ENCODE data around the gene GNAO1. TPM values are rescaled to one million over a fixed set of nuclear protein-coding genes. Genes with fewer than 3 reads are reported as not detected.

Gene GNAO1
- total RNA-seq, 1 donor from 2014 or later: not detected

GRCh38 chr16:56354746-56355145, 163.5 kb downstream of the GNAO1 start:
- Histone ChIP-seq H3K36me3 (ENCODE audit: control insufficient read depth, insufficient read depth, low read length) (no peaks in the 10 kb centered on the region), H3K27me3 (ENCODE audit: control insufficient read depth, insufficient read depth, low read length) (peaks cover 4% of the 10 kb centered on the region), H3K4me3 (ENCODE audit: low read depth, low read length) (no peak overlapping the region)
- TF ChIP-seq CTCF (IDR thresholded peaks at IDR 0.05; ENCODE audit: insufficient read depth, low read length, severe bottlenecking): no peak
- DNase-seq (ENCODE audit: low read depth) (no peak), FAIRE-seq (no peak)

GRCh38 chr16:56355221-56355620, 163.9 kb downstream of the GNAO1 start:
- H3K4me3 ChIP-seq (ENCODE audit: low read depth, low read length): no peak overlapping the region
- DNase-seq (ENCODE audit: low read depth) (no peak), FAIRE-seq (no peak)
- H3K36me3 ChIP-seq (ENCODE audit: control insufficient read depth, insufficient read depth, low read length): no peaks in the 10 kb centered on the region
- no peak for TF ChIP-seq CTCF (IDR thresholded peaks at IDR 0.05; ENCODE audit: insufficient read depth, low read length, severe bottlenecking)
- peaks cover 4% of the 10 kb centered on the region for H3K27me3 ChIP-seq (ENCODE audit: control insufficient read depth, insufficient read depth, low read length)

GRCh38 chr16:56355786-56356275, 164.5 kb downstream of the GNAO1 start:
- DNase-seq (ENCODE audit: low read depth) (no peak), FAIRE-seq (no peak)
- Histone ChIP-seq H3K36me3 (ENCODE audit: control insufficient read depth, insufficient read depth, low read length) (no peaks in the 10 kb centered on the region), H3K27me3 (ENCODE audit: control insufficient read depth, insufficient read depth, low read length) (peaks cover 4% of the 10 kb centered on the region), H3K4me3 (ENCODE audit: low read depth, low read length) (no peak overlapping the region)
- TF ChIP-seq CTCF (IDR thresholded peaks at IDR 0.05; ENCODE audit: insufficient read depth, low read length, severe bottlenecking): no peak

- Histone ChIP-seq H3K27me3 (ENCODE audit: control insufficient read depth, insufficient read depth, low read length) (peaks cover 4% of the 10 kb centered on the region), H3K4me3 (ENCODE audit: low read depth, low read length) (peak overlapping the region; percentile 39), H3K36me3 (ENCODE audit: control insufficient read depth, insufficient read depth, low read length) (no peaks in the 10 kb centered on the region)
- peak; percentile 66 for DNase-seq (ENCODE audit: low read depth)
- peak; percentile 94 for TF ChIP-seq CTCF (IDR thresholded peaks at IDR 0.05; ENCODE audit: insufficient read depth, low read length, severe bottlenecking)
- FAIRE-seq: no peak
Observed at GRCh38 chr16:56356276-56357240, 165.3 kb downstream of the GNAO1 start.

- DNase-seq (ENCODE audit: low read depth) (peak; percentile 46), FAIRE-seq (no peak)
- no peak for TF ChIP-seq CTCF (IDR thresholded peaks at IDR 0.05; ENCODE audit: insufficient read depth, low read length, severe bottlenecking)
- Histone ChIP-seq H3K27me3 (ENCODE audit: control insufficient read depth, insufficient read depth, low read length) (peaks cover 2% of the 10 kb centered on the region), H3K36me3 (ENCODE audit: control insufficient read depth, insufficient read depth, low read length) (peaks cover 5% of the 10 kb centered on the region), H3K4me3 (ENCODE audit: low read depth, low read length) (peak overlapping the region; percentile 39)
Observed at GRCh38 chr16:56357241-56357764, 166.0 kb downstream of the GNAO1 start.

Data from bronchial epithelial cell (primary cell).